MV-4-11 (cell line): Measurements from ENCODE around the gene BNC1.

ENCODE experiments used
- DNase-seq: peaks from one replicate; lab custom pipeline; 2025; lab: John Stamatoyannopoulos, UW

Gene BNC1, protein sequence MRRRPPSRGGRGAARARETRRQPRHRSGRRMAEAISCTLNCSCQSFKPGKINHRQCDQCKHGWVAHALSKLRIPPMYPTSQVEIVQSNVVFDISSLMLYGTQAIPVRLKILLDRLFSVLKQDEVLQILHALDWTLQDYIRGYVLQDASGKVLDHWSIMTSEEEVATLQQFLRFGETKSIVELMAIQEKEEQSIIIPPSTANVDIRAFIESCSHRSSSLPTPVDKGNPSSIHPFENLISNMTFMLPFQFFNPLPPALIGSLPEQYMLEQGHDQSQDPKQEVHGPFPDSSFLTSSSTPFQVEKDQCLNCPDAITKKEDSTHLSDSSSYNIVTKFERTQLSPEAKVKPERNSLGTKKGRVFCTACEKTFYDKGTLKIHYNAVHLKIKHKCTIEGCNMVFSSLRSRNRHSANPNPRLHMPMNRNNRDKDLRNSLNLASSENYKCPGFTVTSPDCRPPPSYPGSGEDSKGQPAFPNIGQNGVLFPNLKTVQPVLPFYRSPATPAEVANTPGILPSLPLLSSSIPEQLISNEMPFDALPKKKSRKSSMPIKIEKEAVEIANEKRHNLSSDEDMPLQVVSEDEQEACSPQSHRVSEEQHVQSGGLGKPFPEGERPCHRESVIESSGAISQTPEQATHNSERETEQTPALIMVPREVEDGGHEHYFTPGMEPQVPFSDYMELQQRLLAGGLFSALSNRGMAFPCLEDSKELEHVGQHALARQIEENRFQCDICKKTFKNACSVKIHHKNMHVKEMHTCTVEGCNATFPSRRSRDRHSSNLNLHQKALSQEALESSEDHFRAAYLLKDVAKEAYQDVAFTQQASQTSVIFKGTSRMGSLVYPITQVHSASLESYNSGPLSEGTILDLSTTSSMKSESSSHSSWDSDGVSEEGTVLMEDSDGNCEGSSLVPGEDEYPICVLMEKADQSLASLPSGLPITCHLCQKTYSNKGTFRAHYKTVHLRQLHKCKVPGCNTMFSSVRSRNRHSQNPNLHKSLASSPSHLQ

DNA sequence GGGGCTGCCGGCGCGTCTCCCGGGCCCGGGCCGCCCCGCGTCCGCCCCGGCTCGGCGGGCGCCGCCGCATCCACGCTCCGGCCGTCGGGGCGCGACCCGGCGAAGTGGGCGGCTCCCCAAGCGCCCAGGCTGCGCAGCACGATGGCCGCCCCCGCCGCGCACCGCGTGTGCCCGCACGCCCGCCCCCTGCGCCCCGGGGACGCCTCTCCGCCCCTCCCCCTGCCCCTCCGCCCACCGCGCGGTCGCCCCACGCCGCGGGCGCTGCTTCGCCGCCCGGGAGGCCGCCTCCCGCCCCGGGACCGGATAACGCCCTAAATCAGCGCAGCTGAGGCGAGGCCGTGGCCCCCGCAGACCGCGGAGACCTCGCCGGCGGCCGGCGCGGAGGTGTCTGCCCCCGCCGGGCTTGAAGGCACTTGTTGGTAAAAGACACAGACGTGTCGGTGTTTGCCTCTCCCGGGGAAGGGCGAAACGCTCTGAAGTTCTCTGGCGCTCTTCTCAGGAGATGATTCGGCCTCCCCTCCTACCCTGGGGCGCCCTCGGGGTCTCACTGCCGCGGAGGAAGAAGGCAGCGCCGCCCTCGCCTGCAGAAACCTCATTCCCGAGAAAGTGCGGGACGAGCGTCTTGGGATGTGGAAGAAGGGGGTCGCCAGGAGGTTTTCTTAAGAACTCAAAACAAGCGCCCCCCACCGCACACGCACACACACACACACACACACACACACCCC lies at the start of gene BNC1:
Gene BNC1 (minus strand): TSS at position 106 of the 725 bp plus-strand sequence. CDS start 36 bp downstream, at position 70.
- no peak for DNase-seq

DNA sequence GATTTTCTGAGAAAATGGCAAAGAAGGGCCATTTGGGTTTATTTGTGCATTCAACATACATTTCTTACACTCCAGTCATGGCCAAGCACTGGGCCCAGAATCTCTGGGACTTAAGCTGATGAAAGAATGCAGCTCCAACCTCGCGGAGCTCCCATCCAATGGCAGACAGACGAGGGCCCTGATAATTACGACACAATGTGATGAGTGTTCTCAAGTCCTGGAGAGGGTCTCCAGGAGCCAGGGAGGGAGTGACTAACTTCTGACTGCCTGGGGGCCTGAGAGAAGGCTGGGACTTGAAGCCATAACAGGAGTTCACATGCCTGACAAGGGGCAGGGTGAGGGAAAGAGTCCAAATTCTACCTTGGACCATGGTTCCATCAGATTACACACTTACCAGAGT lies 42.6 kb upstream of the BNC1 start:
- no peak for DNase-seq

DNA sequence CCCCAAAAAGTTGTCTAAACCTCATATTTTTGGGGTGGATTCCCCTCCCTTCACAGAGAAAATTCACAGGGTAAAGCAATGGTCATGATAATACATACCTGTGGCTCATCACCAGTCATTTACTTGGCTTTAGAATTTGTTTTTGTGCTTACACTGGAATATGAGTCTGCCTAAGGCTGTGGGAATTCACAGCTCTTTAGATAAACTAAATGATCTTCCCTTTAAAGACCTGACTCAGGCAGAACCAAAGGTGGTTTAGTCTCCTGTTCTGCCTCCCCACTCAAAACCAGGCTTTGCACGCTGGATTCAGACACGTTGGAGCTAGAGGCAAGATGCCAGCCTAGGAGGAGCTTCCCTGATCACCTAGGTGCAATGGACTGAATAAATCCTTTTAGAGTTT lies 40.3 kb upstream of the BNC1 start:
- no peak for DNase-seq

DNA sequence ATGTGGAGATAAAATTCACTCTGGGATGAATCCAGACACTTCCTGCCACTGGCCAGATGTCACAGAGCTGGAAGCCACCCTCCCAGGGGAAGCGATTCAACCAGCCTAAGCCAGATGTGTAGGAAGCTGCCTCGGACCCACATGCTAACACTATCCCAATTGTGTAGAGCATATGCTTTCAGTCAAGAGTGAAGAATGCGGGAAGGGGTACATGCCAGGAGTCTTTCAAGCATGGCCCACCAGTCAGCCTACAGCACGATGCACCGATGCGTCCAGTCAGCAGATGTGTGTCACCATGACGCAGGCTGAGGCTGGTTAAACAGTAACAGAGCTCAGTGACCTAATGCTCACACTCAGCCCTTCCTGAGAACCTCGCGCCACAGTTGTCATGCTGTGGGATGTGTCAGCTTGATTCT lies 38.8 kb upstream of the BNC1 start:
- no peak for DNase-seq

DNA sequence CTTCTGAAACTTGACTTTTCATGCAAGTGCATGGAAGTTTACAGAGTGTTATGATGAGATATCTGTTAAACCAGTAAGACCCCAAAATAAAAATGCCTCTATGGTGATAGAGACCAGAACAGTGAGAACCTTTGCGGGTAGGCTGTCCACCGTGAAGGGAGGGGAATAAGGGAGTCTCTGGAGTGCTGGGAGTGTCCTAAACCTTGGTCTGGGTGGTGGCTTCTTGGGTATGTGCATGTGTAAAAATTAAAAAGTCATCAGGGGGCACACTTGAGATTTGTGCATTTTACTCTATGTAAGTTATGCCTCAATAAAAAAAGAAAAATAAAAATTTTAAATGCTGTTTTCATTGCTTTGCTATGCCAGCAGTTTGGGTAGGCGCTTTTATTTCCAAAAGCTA lies 38.2 kb upstream of the BNC1 start:
- DNase-seq, result no peak

DNA sequence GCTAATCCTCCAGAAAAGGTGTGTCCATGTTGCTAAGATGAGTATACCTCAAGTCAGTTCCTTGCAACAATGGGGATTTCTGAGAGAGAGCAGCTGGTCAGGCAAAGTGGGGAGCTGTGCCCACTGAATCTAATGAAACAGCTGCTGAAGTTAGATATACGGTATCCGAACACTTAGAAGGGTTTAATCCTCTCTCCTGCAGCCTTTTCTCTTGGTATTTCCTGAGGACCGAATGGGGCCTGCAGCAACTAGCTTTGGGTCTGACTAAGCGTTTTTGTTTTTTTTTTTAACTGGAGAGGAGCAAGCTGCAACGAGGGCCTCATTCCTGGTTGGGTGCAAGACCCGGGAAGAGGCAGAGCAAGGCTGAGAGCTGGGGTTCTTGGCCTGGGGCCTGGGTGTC lies 37.6 kb upstream of the BNC1 start:
- no peak for DNase-seq

DNA sequence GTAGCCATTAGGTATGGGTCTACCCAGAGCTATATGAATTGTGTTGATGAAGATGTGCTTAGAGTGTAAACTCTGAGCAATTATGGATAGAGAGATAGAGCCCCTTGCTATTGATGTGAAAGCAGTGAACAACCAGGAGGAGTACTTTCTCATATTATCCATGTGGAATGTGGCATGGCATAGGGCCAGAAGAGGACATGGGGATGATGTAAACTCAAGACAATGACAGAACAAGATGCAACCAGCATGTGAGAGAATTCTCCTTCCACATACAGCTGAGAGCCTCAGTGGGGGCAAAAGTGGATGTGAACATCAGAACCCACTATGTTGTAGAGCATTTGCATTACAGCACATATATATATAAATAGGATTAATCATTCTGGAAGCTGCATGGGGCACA lies 36.4 kb upstream of the BNC1 start:
- DNase-seq, result no peak

DNA sequence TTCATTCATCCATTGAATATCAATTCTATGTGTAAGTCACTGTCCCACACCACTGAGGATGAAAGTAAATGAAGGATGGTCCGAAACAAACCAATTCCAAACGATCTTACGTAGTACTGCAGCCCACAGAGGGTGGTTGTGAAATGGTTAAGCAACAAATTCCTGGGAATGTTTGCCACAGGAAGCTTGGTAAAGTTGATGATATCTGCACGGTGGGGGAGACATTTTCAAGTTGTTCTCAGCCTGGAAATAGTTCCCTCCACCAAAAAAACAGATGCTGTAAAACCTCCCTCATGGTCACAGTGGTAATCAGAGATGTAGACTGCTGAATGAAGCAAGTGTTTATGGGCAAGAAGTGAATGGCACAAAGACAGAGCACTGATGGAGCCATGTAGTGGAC lies 35.9 kb upstream of the BNC1 start:
- no peak for DNase-seq

DNA sequence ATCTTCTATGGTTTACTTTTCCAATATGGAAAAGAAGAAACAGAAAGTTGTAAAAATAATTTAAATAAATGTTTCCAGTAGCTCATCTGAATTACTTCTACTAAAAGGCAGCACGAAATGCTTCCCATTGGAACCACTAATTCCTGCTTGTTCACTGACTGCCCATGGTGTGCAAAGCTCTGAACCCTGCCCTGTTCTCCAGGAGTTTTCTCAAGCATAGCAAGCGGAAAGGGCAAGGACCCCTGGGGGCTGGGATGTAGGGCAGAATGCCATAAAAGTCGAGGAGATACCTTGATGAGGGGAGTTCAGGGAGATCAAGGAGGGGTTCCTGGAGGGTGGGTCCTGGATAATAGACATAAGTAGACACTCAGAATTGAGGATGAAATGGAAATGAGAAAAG lies 35.3 kb upstream of the BNC1 start:
- DNase-seq, result no peak

DNA sequence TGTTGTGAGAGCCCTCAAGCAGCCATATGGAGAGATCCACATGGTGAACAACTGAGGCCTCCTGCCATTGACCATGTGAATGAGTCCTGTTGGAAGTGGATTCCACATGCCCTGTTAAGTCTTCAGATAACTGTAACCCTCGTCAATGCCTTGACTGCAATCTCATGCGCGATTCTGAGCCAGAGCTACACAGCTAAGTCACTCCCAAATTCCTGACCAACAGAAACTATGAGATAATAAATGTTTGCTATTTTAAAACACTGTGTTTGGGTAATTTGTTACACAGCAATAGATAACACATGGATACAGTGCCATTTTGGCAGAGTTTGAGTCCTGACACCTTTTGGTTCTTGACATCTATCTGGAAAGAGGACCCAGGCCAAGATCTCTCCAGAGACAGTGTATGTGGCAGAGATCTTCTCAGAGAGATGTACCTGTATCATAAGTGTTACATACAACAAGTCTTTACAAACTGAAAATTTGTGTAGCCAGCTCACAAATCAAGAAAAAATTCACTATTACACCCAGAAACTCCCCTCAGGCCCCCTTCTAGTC lies 34.5 kb upstream of the BNC1 start:
- no peak for DNase-seq

DNA sequence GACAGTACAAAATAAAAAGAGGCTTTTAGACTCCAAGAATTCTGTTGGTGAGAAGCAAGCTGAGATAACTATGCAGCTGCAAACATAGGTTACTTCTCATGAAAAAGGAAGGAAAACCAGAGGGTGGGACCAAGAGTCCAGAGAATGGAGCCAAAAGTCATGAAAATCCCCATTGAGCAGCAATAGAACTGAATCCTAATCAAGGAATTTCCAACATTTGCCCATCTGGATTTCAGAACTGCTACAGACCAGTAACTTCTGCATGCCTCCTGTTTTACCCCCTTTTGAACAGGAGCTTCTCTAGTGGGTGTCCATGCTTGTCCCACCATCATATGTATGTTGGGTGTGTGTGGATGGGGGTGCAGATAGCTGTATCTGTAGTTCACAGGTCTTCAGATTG lies 33.6 kb upstream of the BNC1 start:
- no peak for DNase-seq

DNA sequence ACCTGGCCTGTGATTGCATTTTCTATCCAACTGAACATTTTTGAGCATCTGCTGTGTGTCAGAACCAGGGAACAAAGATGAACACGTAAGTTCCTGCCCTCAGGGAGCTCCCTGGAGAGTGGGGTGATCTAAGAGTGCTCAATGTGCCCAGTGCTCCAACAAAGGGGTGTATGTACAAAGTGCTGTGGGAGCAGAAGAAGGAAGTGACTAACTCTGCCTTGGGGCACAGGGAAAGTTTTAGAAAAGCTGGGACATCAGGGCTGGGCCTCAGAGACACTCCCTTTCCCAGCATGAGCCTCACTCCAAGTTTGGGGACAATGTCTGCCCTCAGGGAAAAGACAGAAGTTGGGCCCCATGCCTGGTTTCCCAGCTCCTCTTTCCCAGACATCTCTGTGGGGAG lies 27.6 kb upstream of the BNC1 start:
- no peak for DNase-seq

DNA sequence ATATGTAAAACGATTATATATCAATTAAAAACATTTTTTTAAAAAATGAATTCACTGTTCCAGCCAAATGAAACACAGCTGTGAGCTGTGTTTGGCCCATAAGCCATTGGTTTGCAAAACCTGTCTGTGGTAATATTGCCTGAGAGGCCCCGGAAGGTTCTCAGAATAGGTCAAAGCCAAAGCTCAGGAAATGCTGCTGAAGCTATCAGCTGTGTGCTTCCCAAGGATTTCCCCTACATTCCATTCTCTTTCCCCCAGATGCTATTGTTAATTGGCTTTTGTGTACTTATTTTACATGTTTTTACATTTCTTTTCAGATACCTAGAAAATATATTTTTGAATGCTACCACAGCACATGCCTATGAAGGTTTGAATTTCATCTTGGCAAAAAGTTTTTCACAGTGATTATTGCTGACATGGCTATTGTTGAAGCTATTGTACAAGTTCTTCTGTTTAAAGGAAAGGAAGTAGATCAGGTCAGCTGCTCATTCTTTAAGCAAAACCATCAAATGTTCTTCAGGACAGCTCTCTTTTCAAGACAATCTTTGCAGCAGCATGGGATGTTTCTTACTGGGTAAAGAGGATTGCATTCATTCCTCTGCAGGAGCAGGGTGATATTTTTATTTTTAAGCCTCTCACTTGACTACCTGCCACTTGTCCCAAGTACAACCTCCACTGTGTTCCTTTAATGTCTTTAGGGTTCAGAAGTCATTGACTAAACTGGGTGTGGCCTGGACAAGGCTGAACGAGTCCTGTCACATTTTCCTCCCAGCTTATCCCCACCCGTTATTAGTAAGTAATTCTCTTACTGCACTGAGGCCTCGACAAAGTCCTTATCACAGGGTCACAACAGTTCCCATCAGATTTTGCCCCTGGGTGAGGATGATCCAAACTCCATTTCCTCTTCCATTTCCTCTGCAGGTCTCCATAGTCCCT lies 26.3 kb upstream of the BNC1 start:
- no peak for DNase-seq

DNA sequence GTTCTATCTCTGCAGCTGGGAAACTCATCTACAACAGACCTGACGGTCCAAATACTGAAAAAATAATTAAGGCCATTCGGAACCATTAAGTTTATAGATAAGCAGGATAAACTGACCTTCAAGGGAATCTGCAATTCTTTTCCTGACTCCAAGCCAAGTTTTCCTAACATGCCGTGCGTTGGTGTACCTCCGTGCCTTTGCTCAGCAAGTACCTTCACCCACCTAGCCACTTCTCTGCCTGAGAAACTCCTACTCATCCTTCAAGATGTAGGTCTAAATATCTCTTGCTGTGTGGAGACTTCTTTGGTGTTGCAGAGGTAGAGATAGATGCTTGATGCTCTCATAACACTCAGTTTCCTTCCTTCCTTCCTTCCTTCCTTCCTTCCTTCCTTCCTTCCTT lies 24.2 kb upstream of the BNC1 start:
- no peak for DNase-seq

DNA sequence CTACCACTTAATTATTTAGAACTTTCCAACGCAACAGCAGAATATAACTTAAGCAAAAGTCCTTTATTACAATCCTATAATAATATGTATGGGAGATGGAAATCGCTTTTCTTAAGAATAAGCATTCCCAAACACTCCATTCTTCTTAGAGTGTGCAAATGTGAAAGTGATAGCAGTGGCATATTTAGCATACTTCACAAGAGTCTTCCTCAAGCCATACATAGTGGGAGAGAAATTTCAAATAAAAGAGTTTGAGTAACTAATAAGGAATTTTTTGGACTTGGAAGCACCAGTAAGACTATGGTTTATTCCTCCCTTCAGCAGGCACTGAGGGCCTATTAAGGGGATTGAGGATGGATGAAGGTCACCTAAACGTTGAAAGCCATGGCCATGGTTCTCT lies 22.1 kb upstream of the BNC1 start:
- no peak for DNase-seq

DNA sequence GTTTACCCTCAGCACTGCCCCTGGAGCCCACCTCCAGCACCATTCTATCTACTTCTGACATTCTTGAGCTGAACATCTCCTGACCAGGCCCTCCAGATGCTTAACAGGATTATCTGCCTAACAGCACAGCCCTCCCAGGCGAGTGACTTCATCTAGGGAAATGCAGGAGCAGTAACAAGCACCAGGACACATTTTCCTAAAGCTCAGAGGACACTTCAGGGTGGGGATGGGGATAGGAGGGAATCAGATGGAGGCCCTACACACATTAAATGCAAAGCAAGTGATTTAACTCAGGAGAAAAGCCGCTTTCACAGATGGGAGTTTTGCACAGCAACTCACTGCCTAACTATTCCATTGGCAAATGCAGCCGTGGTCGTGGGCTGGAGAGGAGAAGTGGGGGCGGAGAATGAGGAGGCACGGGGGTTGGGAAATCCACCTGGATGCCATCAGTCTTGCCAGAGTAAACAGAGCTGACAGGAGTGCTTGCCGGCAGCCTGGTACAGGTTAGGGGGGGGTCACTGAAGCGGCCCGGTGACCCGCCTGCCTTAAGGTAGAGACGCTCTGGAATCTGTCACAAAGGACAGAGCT lies 21.3 kb upstream of the BNC1 start:
- no peak for DNase-seq

DNA sequence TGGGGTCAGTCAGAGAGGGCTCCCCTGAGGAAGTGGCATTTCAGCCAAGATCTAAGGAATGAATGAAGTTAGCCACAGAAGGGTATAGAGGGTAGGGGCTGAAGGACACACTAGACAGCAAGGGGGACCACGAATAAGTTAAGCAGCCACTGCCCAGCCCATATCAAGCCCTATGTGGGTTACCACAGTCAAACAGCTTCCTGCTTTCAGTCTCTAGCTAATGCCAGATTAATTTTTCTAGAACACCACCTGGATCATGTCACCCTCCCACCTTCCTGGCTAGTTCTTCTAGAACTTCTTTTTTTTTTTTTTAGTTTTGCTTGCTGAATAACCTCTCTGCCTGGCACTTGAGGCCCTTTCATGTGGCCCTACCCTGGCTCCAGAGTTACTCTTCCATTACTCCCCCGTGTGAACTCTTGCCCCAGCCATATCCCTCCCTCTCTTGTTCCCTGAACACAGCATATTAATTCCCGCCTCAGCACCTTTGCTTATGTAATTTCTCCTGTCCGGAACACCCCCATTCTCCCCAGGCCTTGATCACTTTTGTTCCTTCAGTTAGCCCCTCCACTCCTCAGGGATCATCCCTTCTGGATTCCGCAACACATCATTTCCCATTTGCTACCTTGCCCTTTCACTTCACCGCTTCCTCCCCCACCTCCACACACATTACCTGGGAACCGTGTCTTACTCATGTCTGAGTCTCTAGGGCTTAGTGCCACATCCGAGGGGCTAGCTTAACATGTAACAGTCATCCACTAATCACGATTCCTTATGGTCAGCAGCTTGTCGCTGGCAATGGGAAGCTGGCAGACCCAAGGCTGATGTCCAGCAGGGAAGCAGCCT lies 20.6 kb upstream of the BNC1 start:
- no peak for DNase-seq

DNA sequence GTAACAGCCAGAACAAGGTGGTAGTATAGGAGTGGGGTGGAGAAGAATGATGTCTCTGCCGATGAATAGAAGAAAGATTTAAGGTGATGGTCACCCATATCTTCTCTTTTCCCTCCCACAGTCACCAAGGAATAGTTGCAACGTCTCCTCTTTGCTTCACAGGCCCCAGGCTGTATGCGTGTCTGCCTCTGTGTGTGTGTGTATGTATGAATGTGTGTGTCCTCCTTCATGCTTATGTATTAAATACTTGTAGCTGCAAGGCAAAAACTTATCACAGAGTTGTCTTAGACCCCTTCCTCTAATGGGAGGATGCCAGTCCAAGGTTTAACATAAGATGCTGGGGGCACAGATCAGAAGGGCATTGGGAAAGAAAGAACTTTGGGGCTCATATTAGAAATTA lies 19.1 kb upstream of the BNC1 start:
- DNase-seq, result no peak

DNA sequence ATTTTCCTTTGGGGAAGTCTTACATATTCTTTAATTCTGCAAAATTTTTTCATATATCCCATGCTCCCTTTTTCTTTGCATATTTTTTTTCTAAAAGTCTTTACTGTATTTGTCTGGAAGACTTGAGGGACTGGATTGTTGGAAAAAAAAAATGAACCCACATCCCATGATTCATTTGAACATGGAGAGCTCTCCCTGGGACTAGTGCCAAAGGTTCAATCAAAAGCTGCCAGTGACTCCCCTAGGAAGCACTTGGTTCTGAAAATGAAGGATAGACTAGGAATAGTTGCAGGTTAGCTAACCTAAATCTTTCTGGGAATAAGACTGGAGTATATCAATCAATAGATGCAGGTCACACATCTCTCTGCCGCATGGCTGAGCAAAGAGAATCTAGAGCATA lies 16.4 kb upstream of the BNC1 start:
- DNase-seq, result no peak

DNA sequence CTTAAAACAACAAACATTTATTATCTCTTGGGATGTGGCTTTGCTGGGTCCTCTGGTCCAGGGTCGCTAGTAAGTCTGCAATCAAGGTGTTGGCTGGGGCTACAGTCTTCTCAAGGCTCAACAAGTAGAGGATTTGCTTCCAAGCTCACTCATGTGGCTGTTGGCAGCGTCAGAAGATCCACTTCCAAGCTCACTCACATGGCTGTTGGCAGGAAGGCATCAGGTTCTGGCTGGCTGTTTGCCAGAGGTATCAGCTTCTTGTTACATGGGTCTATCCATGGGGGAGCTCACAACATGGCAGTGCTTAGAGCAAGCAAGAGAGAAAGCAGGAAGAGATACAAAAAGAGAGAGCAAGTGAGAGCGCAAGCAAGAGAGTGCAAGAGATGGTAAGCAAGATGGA lies 15.0 kb upstream of the BNC1 start:
- DNase-seq, result no peak
